Retinal pigment epithelial cell (primary cell): ENCODE results near the gene CTAGE4.
"Not testable (repeated sequence)": the region's sequence is repeated elsewhere in the genome, so short reads cannot be mapped to it uniquely, and the experiment has no call there.

ENCODE experiments used
- DNase-seq: peaks from one replicate; pipeline ENCODE4 v3.0.0-alpha.2; 2010; ENCODE audit warnings: low read depth
- H3K4me3 ChIP-seq: 2 replicates; pipeline ENCODE4 v1.5.1; 2011; ENCODE audit warnings: mild to moderate bottlenecking, low read length, control low read depth, moderate library complexity

The CTAGE4 gene

DNA sequence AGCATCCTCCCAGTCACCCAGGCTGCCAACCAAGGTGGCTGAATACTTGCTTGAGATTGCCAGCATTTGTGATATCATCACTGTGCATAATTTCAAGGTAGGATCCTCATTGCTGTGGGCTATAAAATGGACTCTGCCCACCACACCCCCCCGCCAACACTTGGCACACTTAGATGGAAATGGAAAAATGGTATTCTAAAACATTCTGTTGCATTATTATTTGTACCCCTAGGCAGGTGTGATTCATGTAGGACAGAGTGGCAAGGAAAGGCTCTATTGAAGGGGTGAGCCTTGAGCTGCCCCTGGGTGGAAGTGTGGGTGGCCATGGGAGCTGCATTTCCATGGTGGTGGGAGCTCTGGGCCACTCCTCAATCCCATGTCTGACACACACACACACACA, 35.3 kb downstream of the CTAGE4 start:
- DNase-seq, H3K4me3 ChIP-seq: not testable (repeated sequence)

DNA sequence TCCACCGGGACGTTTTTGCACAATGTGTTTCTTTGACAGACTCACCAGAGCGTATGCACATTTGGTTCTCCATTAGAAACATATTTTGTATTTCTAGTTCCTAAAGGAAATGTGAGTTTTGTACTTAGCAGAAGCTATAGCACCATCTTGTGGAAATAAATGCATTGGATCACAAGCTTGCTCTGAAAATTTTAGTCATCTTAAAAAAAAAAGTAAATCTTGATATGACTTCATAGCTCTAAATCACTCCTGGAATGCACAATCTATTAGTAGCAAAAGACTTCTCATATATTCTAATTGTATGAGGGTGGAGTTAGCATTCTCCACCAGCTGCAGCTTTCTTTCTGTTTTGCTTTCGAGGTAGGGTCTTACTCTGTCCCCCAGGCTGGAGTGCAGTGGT, 35.9 kb downstream of the CTAGE4 start:
- not testable (repeated sequence) for H3K4me3 ChIP-seq, DNase-seq

DNA sequence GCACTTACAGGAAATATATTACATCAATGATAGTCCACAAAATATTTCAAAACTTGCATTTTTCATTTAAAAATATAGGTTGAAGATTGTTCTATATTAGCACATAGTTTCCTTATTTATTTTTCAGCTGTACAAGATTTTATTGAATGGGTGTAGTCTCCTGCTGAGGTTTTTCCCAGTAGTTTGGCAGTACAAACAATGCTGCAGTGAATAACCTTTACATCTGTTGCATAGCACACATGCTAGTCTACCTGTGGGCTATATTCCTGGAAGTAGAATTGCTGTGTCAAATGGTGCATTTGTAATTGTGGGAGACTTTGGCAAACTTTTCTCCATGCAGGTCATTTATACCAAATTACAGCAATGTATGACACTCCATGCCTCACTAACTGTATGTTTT, 37.3 kb downstream of the CTAGE4 start:
- DNase-seq, H3K4me3 ChIP-seq: not testable (repeated sequence)

DNA sequence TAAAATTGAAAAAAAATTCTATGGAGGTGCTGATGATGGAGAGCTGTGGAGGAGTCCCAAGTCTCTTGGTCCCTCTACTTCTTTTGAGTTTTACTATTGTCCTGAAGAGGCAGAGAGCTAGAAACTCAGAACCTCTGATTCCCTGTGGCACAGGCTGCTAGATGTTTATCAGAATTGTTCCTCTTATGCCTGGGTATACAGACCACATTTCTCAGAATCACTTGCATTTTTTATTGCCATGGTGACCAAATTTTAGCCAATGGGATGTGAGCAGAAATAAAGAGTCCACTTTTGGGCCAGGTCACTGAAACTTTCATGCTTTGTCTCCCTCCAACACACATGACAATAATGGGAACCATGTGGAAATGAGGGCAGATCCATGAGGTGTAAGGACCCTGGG, 40.4 kb downstream of the CTAGE4 start:
- H3K4me3 ChIP-seq, DNase-seq: not testable (repeated sequence)

DNA sequence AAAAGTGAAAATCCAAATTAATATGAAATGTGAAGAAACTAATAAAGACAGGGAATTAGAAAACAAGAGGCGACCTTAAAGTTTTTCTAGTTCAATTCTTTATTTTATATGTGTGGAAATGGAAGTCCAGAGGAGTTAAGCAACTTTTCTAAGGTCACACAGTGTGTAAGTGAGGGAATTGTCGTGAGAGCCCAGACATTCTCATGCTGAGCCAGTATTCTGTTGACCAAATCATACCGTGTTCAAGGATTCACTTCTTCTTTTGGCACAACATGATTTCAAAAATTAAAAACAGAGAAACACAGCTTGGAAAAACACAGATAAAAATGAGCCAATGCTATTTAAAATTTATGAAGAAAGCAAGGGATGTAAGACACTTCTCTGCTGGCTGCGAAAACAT, 43.6 kb downstream of the CTAGE4 start:
- DNase-seq = not testable (repeated sequence)

DNA sequence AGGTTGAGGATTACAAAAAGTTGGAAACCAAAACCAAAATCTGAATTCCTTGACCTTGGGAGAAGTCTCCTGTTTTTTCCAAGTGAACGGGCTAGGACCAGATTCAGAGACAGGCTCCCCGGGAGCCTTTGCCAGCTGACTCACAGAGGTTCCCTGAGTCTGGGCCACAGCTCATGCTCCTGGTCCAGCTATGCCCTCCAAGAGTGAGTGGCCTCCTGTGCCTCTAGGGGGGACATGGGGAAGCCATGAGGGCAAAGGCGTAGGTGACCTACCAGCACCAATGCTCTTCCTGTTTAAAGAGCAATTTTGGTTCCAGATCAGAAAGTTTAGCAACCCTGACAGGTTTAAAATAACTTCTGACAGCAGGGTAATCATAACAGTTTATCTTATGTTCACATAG, 45.5 kb downstream of the CTAGE4 start:
- not testable (repeated sequence) for DNase-seq, H3K4me3 ChIP-seq

More for the DNA sequence above, 43.6 kb downstream of the CTAGE4 start:
- H3K4me3 ChIP-seq = not testable (repeated sequence)

DNA sequence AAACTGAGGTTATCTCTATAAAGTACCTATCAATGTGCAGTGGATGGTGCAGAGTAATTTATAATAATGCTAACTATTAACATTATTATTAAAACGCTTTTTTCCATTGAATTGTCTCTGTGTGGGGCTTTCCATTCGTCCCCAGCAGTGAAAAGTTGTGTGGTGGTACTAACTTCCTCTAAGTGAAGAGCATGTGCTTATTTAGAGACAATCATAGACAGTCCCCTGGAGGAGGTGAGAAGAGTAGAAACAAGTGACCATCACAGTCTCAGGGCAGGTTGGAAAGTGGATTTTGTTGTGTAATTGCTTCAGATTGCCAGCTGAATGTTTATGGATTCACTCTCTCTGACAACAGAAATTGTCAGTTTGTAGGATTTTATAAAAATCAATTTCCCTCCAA, 47.8 kb downstream of the CTAGE4 start:
- DNase-seq, H3K4me3 ChIP-seq: not testable (repeated sequence)

DNA sequence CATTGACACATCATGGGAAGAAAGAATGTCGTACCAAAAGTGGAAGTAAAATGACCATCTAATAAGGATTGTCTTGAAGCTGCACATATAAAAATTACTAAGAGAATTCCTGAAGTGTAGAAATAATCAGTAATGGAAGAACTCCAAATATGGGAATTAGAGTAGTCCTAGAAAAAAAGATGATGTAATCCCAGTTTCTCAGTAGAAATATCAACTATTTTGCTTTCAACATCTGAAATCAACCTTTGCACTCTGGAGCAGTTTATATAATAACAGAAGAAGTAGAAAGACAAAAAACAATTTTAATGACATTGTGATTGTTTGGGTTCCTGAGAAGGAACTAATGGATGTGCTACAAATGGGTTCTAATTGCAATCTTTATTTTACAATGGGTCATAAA, 49.8 kb downstream of the CTAGE4 start:
- DNase-seq, H3K4me3 ChIP-seq: not testable (repeated sequence)
